ENCODE measurements around the gene SLC6A3. TPM values are rescaled to one million over a fixed set of nuclear protein-coding genes. Genes with fewer than 3 reads are reported as not detected.

The SLC6A3 gene
- total and polyA plus RNA-seq, 2 donors (not counting 3 experiments of a cell fraction or from before 2014, with no cell fraction given), result not detected

DNA sequence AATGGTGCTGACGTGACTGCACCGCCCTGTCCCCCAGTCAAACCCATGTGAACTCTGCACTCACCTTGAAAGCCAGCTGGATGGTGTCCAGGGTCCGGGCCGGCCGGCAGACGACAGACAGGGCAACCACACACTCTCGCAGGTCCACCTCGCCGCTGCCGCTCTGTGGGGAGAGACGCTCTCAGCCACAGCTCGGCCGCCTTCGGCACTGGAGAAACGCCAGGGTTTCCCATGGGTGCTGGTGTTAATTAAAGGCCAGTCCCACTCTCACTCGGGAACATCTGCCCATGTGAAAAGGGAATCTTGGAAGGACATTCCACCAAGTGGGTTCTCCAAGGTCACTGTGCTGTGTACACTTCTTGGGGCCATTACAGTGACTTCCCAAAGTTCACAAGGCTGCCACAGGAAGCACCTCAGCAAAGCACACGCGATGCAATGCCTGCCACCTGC is 25.5 kb upstream of the SLC6A3 start:
- DNase-seq (ENCODE audit: low read depth, low spot score), result no peak
- H3K4me2 ChIP-seq (ENCODE audit: insufficient read depth, low read length), result no peak overlapping the region
- no peak overlapping the region for H3K9ac ChIP-seq (replicated peaks; ENCODE audit: extremely low read depth, insufficient read depth, low read length)
- POLR2A ChIA-PET, result no interaction called here
- intact Hi-C loops (cut with micrococcal nuclease) (no loop called here), dilution Hi-C loops (cut with MboI; ENCODE audit: extremely low pct_ligation_motif_present, low sequenced_read_pairs) (no loop called here)
- TF ChIP-seq MYC (IDR thresholded peaks at IDR 0.05; ENCODE audit: low read depth, low read length) (no peak), EZH2 (IDR thresholded peaks at IDR 0.05; ENCODE audit: borderline replicate concordance, low read depth, low read length, severe bottlenecking) (no peak), JUN (IDR thresholded peaks at IDR 0.05; ENCODE audit: borderline replicate concordance, insufficient read depth, insufficient read length, low read depth) (no peak), GATA2 (IDR thresholded peaks at IDR 0.05; ENCODE audit: insufficient read depth, insufficient read length, low read depth, low read length) (no peak), POLR2AphosphoS5 (IDR thresholded peaks at IDR 0.05; ENCODE audit: insufficient read depth, low read depth, low read length) (no peak), POLR2A (IDR thresholded peaks at IDR 0.05; ENCODE audit: low read depth, low read length) (no peak), FOS (IDR thresholded peaks at IDR 0.05; ENCODE audit: borderline replicate concordance, insufficient read depth, low read length) (no peak)
- TF ChIP-seq, protein P1, sequence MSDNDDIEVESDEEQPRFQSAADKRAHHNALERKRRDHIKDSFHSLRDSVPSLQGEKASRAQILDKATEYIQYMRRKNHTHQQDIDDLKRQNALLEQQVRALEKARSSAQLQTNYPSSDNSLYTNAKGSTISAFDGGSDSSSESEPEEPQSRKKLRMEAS (IDR thresholded peaks at IDR 0.05; ENCODE audit: insufficient read depth, insufficient read length), result no peak
- TF ChIP-seq, protein P2, sequence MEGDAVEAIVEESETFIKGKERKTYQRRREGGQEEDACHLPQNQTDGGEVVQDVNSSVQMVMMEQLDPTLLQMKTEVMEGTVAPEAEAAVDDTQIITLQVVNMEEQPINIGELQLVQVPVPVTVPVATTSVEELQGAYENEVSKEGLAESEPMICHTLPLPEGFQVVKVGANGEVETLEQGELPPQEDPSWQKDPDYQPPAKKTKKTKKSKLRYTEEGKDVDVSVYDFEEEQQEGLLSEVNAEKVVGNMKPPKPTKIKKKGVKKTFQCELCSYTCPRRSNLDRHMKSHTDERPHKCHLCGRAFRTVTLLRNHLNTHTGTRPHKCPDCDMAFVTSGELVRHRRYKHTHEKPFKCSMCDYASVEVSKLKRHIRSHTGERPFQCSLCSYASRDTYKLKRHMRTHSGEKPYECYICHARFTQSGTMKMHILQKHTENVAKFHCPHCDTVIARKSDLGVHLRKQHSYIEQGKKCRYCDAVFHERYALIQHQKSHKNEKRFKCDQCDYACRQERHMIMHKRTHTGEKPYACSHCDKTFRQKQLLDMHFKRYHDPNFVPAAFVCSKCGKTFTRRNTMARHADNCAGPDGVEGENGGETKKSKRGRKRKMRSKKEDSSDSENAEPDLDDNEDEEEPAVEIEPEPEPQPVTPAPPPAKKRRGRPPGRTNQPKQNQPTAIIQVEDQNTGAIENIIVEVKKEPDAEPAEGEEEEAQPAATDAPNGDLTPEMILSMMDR (IDR thresholded peaks at IDR 0.05; ENCODE audit: extremely low read depth in 1 of 2, insufficient read depth in 1 of 2, low read depth in 1 of 2, low read length in 2 of 2), result no peak
- H3K27ac ChIP-seq (ENCODE audit: insufficient read depth, low read depth, low read length), result no peak overlapping the region
- no peak overlapping the region for H2AFZ ChIP-seq (ENCODE audit: low read depth, low read length)
- H4K20me1 ChIP-seq (replicated peaks; ENCODE audit: control insufficient read depth, extremely low read depth, insufficient read depth, low read length), result no peaks in the 10 kb centered on the region
- BruUV-seq (replicated peaks), result no TSS peak
- no peaks in the 10 kb centered on the region for H3K27me3 ChIP-seq (ENCODE audit: control insufficient read depth in 2 of 2, insufficient read depth in 2 of 2, low read length in 2 of 2)
- H3K79me2 ChIP-seq (ENCODE audit: control insufficient read depth, insufficient read depth, low read length), result no peaks in the 10 kb centered on the region
- no peaks in the 10 kb centered on the region for H3K9me1 ChIP-seq (replicated peaks; ENCODE audit: control insufficient read depth, extremely low read depth, insufficient read depth, low read length)
- peaks cover 2 to 15% of the 10 kb centered on the region in 2 experiments for H3K36me3 ChIP-seq (ENCODE audit: control insufficient read depth in 2 of 2, extremely low read depth in 1 of 2, insufficient read depth in 2 of 2, low read length in 2 of 2)
- CTCF ChIA-PET, result interaction anchor here (2.1 kb wide), 1 partner anchor 10 kb away, joined by 10 read pairs; no protein-coding TSS in a partner anchor
- no peaks in the 10 kb centered on the region for H3K9me3 ChIP-seq (replicated peaks; ENCODE audit: control insufficient read depth, insufficient read depth, low read length)
- H3K4me3 ChIP-seq (replicated peaks in 1 of 3; ENCODE audit: insufficient read depth in 1 of 3, low read depth in 1 of 3, low read length in 3 of 3), result no peak overlapping the region
- no peak for FAIRE-seq
- H3K4me1 ChIP-seq (ENCODE audit: control insufficient read depth, extremely low read depth, insufficient read depth, low read length), result no peaks in the 10 kb centered on the region
